ENCODE results near the gene CROT.
"Not testable (repeated sequence)": the region's sequence is repeated elsewhere in the genome, so short reads cannot be mapped to it uniquely, and the experiment has no call there.

CROT gene

GRCh38 chr7:87345166-87345927 lies at the start of gene CROT:
CROT (plus strand) TSS chr7:87345664; CDS start chr7:87349069, 3,405 bp downstream.
- peak; percentile 89 to 93 for DNase-seq (ENCODE audit: low read depth in 1 of 2, low spot score in 1 of 2)

- no peak for DNase-seq (ENCODE audit: low read depth in 1 of 2, low spot score in 1 of 2)
These were observed 44.7 kb upstream of the CROT start for GRCh38 chr7:87300756-87301155.

- DNase-seq (ENCODE audit: low read depth in 1 of 2, low spot score in 1 of 2) = no peak
These were observed 34.6 kb upstream of the CROT start for GRCh38 chr7:87310790-87311419.

- DNase-seq (ENCODE audit: low read depth in 1 of 2, low spot score in 1 of 2) = peak; percentile 37 to 67
These were observed 33.1 kb upstream of the CROT start for GRCh38 chr7:87312215-87312865.

- DNase-seq (ENCODE audit: low read depth in 1 of 2, low spot score in 1 of 2) = no peak
These were observed 29.3 kb upstream of the CROT start for GRCh38 chr7:87316097-87316700.

- no peak for DNase-seq (ENCODE audit: low read depth in 1 of 2, low spot score in 1 of 2)
These were observed 28.5 kb upstream of the CROT start for GRCh38 chr7:87316846-87317552.

- no peak for DNase-seq (ENCODE audit: low read depth in 1 of 2, low spot score in 1 of 2)
These were observed 27.7 kb upstream of the CROT start for GRCh38 chr7:87317691-87318245.

- no peak for DNase-seq (ENCODE audit: low read depth in 1 of 2, low spot score in 1 of 2)
These were observed 26.7 kb upstream of the CROT start for GRCh38 chr7:87318741-87319140.

GRCh38 chr7:87319154-87319581 lies 26.3 kb upstream of the CROT start:
- not testable (repeated sequence) for DNase-seq (ENCODE audit: low read depth in 1 of 2, low spot score in 1 of 2)

- no peak for DNase-seq (ENCODE audit: low read depth in 1 of 2, low spot score in 1 of 2)
These were observed 22.6 kb upstream of the CROT start for GRCh38 chr7:87322912-87323311.

- no peak for DNase-seq (ENCODE audit: low read depth in 1 of 2, low spot score in 1 of 2)
These were observed 19.7 kb upstream of the CROT start for GRCh38 chr7:87325576-87326370.

GRCh38 chr7:87328281-87328680 lies 17.2 kb upstream of the CROT start:
- DNase-seq (ENCODE audit: low read depth in 1 of 2, low spot score in 1 of 2) = no peak

GRCh38 chr7:87330316-87330715 lies 15.1 kb upstream of the CROT start:
- DNase-seq (ENCODE audit: low read depth in 1 of 2, low spot score in 1 of 2) = no peak

GRCh38 chr7:87330942-87331341 lies 14.5 kb upstream of the CROT start:
- DNase-seq (ENCODE audit: low read depth in 1 of 2, low spot score in 1 of 2) = no peak

- DNase-seq (ENCODE audit: low read depth in 1 of 2, low spot score in 1 of 2) = no peak
These were observed 13.7 kb upstream of the CROT start for GRCh38 chr7:87331687-87332252.

- DNase-seq (ENCODE audit: low read depth in 1 of 2, low spot score in 1 of 2) = no peak
These were observed 13.1 kb upstream of the CROT start for GRCh38 chr7:87332321-87332720.

- DNase-seq (ENCODE audit: low read depth in 1 of 2, low spot score in 1 of 2) = no peak
These were observed 9.3 kb upstream of the CROT start for GRCh38 chr7:87336136-87336535.

- DNase-seq (ENCODE audit: low read depth in 1 of 2, low spot score in 1 of 2) = no peak
These were observed 8.1 kb upstream of the CROT start for GRCh38 chr7:87337331-87337730.

GRCh38 chr7:87339373-87339897 lies 6.0 kb upstream of the CROT start:
- no peak for DNase-seq (ENCODE audit: low read depth in 1 of 2, low spot score in 1 of 2)
